SK-N-SH (cell line): ENCODE measurements around the gene STX16. TPM values are rescaled to one million over a fixed set of nuclear protein-coding genes. Genes with fewer than 3 reads are reported as not detected.

Experiments used
- CTCF ChIA-PET: fragments of 300-600, 350-600 bp; formaldehyde crosslinking; extraction: SDS; loops from one replicate; lab custom pipeline; 2021; lab: Yijun Ruan, JAX
- POLR2A ChIA-PET: fragments of 350-600 bp; sonication (Branson Sonifier 250); formaldehyde crosslinking; extraction: SDS; loops from one replicate; lab custom pipeline; 2020; ENCODE audit warnings: antibody characterized with exemption, inconsistent platforms; lab: Yijun Ruan, JAX
- DNase-seq: peaks from one replicate; pipeline ENCODE4 v3.0.0; 2012
- H2AFZ ChIP-seq: fragments of 200-600 bp; sonication (generic); 2 replicates; pipeline ENCODE4 v1.8.1; 2016; ENCODE audit warnings: antibody characterized with exemption, mild to moderate bottlenecking, low read depth
- H3F3A ChIP-seq: fragments of 200-600 bp; sonication (generic); replicated peaks from 2 replicates; pipeline ENCODE3; 2016; ENCODE audit warnings: antibody characterized with exemption, mild to moderate bottlenecking; ENCODE audit not compliant: insufficient read depth
- H3K27ac ChIP-seq, 2 experiments: fragments of 200-500 bp in 1 of 2; fragments of 200-600 bp in 1 of 2; sonication (Bioruptor generic) in 1 of 2; sonication (generic), shearing (Covaris generic) in 1 of 2; 2 replicates each; pipeline versions ENCODE4 v1.5.1 to v1.6.1; 2014 to 2016; ENCODE audit warnings: low read depth in 2 of 2, inconsistent platforms in 1 of 2, low read length in 1 of 2, mild to moderate bottlenecking in 1 of 2, mixed read lengths in 1 of 2
- H3K27me3 ChIP-seq: fragments of 200-600 bp; sonication (generic), shearing (Covaris generic); 2 replicates; pipeline ENCODE4 v1.6.1; 2016; ENCODE audit warnings: mixed run types; ENCODE audit not compliant: insufficient read depth
- H3K36me3 ChIP-seq, 2 experiments: fragments of 200-500 bp in 1 of 2; fragments of 200-600 bp in 1 of 2; sonication (Bioruptor generic) in 1 of 2; sonication (generic) in 1 of 2; replicated peaks in 1 of 2; 2 replicates each; pipeline versions ENCODE3 to v1.5.1; 2014 to 2016; ENCODE audit warnings: low read length in 1 of 2, mild to moderate bottlenecking in 1 of 2; ENCODE audit not compliant: insufficient read depth in 2 of 2, control insufficient read depth in 1 of 2
- H3K4me1 ChIP-seq, 2 experiments: fragments of 200-500 bp in 1 of 2; fragments of 200-600 bp in 1 of 2; sonication (Bioruptor generic) in 1 of 2; sonication (generic), shearing (Covaris generic) in 1 of 2; 2 replicates each; pipeline versions ENCODE4 v1.5.1 to v1.6.1; 2014 to 2016; ENCODE audit warnings: low read depth in 1 of 2, low read length in 1 of 2, mixed run types in 1 of 2; ENCODE audit not compliant: insufficient read depth in 2 of 2, control insufficient read depth in 1 of 2
- H3K4me2 ChIP-seq: fragments of 200-600 bp; sonication (generic), shearing (Covaris generic); 2 replicates; pipeline ENCODE4 v1.6.1; 2017; ENCODE audit warnings: mixed run types
- H3K4me3 ChIP-seq, 2 experiments: fragments of 200-500 bp in 1 of 2; fragments of 200-600 bp in 1 of 2; sonication (Bioruptor generic) in 1 of 2; sonication (generic), shearing (Covaris generic) in 1 of 2; 2 replicates each; pipeline versions ENCODE4 v1.5.1 to v1.8.1; 2014 to 2016; ENCODE audit warnings: low read depth in 2 of 2, inconsistent platforms in 1 of 2, low read length in 1 of 2, mild to moderate bottlenecking in 1 of 2, mixed read lengths in 1 of 2, moderate library complexity in 1 of 2
- H3K79me2 ChIP-seq: fragments of 200-600 bp; sonication (generic); 2 replicates; pipeline ENCODE4 v1.8.1; 2017; ENCODE audit warnings: mild to moderate bottlenecking; ENCODE audit not compliant: insufficient read depth
- H3K9ac ChIP-seq: fragments of 200-600 bp; sonication (generic); 2 replicates; pipeline ENCODE4 v1.6.1; 2017; ENCODE audit warnings: mixed run types
- H3K9me2 ChIP-seq: fragments of 200-600 bp; sonication (generic); 2 replicates; pipeline ENCODE4 v1.6.1; 2017; ENCODE audit warnings: mixed run types
- H3K9me3 ChIP-seq: fragments of 200-600 bp; sonication (generic); 2 replicates; pipeline ENCODE4 v1.6.1; 2017; ENCODE audit warnings: mixed run types, mild to moderate bottlenecking, moderate library complexity
- H4K20me1 ChIP-seq: fragments of 200-600 bp; sonication (generic); 2 replicates; pipeline ENCODE4 v1.6.1; 2017; ENCODE audit warnings: mild to moderate bottlenecking, mixed run types; ENCODE audit not compliant: insufficient read depth
- ELF1 ChIP-seq: IDR thresholded peaks from 2 replicates; pipeline ENCODE4 v1.4.0; 2012
- EP300 ChIP-seq, 2 experiments: IDR thresholded peaks; 2 replicates each; pipeline versions ENCODE4 v1.4.0 to v1.6.1; 2012; ENCODE audit warnings: borderline replicate concordance in 1 of 2, low read depth in 1 of 2, low read length in 1 of 2
- FOXJ3 ChIP-seq: sonication (generic); formaldehyde crosslinking; IDR thresholded peaks from 2 replicates; pipeline ENCODE4 v1.5.1; 2020; ENCODE audit warnings: mild to moderate bottlenecking, missing genetic modification reagents
- FOXM1 ChIP-seq: IDR thresholded peaks from 2 replicates; pipeline ENCODE4 v1.4.0; 2012; ENCODE audit warnings: low read depth, mild to moderate bottlenecking
- GABPA ChIP-seq: IDR thresholded peaks from 2 replicates; pipeline ENCODE4 v1.4.0; 2012; ENCODE audit warnings: low read depth, mild to moderate bottlenecking
- GATA2 ChIP-seq: sonication (generic); formaldehyde crosslinking; IDR thresholded peaks from 2 replicates; pipeline ENCODE4 v1.5.0; 2020; ENCODE audit warnings: mild to moderate bottlenecking, missing genetic modification reagents
- MAX ChIP-seq: IDR thresholded peaks from 2 replicates; pipeline ENCODE4 v1.4.0; 2012; ENCODE audit warnings: low read depth
- MEF2A ChIP-seq: IDR thresholded peaks from 2 replicates; pipeline ENCODE4 v1.4.0; 2012; ENCODE audit warnings: low read depth, borderline replicate concordance
- RAD21 ChIP-seq: IDR thresholded peaks from 2 replicates; pipeline ENCODE4 v1.6.1; 2012; ENCODE audit warnings: mild to moderate bottlenecking, low read length
- RFX5 ChIP-seq: IDR thresholded peaks from 2 replicates; pipeline ENCODE4 v1.6.1; 2012; ENCODE audit warnings: mild to moderate bottlenecking, improper control_type of control experiment, low read length
- RXRA ChIP-seq: IDR thresholded peaks from 2 replicates; pipeline ENCODE4 v1.4.0; 2012; ENCODE audit warnings: low read depth, mild to moderate bottlenecking, borderline replicate concordance
- TEAD4 ChIP-seq: IDR thresholded peaks from 2 replicates; pipeline ENCODE4 v1.4.0; 2012; ENCODE audit warnings: mild to moderate bottlenecking, borderline replicate concordance; ENCODE audit not compliant: insufficient read depth
- WGBS: methylation state at CpG from one replicate; pipeline ENCODE4 v1.1.6; 2017; ENCODE audit warnings: low lambda C conversion rate; 5-methylcytosine and 5-hydroxymethylcytosine counted together
- polyA plus RNA-seq, 3 experiments: library from polyadenylated mRNA; depleted of rRNA; stranded (reverse); fragments of >200 nt; gene quantifications; 2 replicates each; pipeline ENCODE4 v1.2.3, GENCODE V29; 2012
- TF ChIP-seq, protein P1 (sequence below): IDR thresholded peaks from 2 replicates; pipeline ENCODE4 v1.4.0; 2012; ENCODE audit warnings: low read depth, borderline replicate concordance
- TF ChIP-seq, protein P2 (sequence below): IDR thresholded peaks from 2 replicates; pipeline ENCODE4 v1.4.0; 2012; ENCODE audit warnings: low read depth, borderline replicate concordance
- TF ChIP-seq, protein P3 (sequence below): fragments of 150-350 bp; IDR thresholded peaks from 2 replicates; pipeline ENCODE4 v1.6.1; 2016; ENCODE audit warnings: mild to moderate bottlenecking, low read depth, low read length
- TF ChIP-seq, protein P4 (sequence below): fragments of 150-350 bp; IDR thresholded peaks from 2 replicates; pipeline ENCODE4 v1.6.1; 2017; ENCODE audit warnings: antibody characterized with exemption, low read length, low read depth, borderline replicate concordance

Gene STX16
- polyA plus RNA-seq, 1 of the 3 experiments (the other 2 are of a cell fraction): 63.8 TPM

- no peak for TF ChIP-seq RFX5
- no peak for TF ChIP-seq GABPA
- TF ChIP-seq FOXJ3 (CRISPR knock-in tag): no peak
- TF ChIP-seq RAD21: no peak
- TF ChIP-seq MAX: no peak
- TF ChIP-seq TEAD4: no peak
- TF ChIP-seq, protein P1, sequence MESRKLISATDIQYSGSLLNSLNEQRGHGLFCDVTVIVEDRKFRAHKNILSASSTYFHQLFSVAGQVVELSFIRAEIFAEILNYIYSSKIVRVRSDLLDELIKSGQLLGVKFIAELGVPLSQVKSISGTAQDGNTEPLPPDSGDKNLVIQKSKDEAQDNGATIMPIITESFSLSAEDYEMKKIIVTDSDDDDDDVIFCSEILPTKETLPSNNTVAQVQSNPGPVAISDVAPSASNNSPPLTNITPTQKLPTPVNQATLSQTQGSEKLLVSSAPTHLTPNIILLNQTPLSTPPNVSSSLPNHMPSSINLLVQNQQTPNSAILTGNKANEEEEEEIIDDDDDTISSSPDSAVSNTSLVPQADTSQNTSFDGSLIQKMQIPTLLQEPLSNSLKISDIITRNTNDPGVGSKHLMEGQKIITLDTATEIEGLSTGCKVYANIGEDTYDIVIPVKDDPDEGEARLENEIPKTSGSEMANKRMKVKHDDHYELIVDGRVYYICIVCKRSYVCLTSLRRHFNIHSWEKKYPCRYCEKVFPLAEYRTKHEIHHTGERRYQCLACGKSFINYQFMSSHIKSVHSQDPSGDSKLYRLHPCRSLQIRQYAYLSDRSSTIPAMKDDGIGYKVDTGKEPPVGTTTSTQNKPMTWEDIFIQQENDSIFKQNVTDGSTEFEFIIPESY: no peak
- TF ChIP-seq, protein P2, sequence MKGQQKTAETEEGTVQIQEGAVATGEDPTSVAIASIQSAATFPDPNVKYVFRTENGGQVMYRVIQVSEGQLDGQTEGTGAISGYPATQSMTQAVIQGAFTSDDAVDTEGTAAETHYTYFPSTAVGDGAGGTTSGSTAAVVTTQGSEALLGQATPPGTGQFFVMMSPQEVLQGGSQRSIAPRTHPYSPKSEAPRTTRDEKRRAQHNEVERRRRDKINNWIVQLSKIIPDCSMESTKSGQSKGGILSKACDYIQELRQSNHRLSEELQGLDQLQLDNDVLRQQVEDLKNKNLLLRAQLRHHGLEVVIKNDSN: no peak
- 66% methylated on average over 22 of the region's 22 CpGs for WGBS
- Histone ChIP-seq H3K79me2 (no peaks in the 10 kb centered on the region), H3K9me3 (no peaks in the 10 kb centered on the region), H4K20me1 (no peaks in the 10 kb centered on the region), H3K4me1 (no peaks in the 10 kb centered on the region; a peak in 1 of 4 replicates), H3K27ac (no peak overlapping the region), H3K9me2 (no peaks in the 10 kb centered on the region), H2AFZ (no peak overlapping the region), H3F3A (no peaks in the 10 kb centered on the region), H3K4me2 (no peak overlapping the region), H3K27me3 (peaks cover 10% of the 10 kb centered on the region; the same call in 1 of the 2 replicates), H3K36me3 (no peaks in the 10 kb centered on the region), H3K9ac (no peak overlapping the region), H3K4me3 (no peak overlapping the region)
- CTCF ChIA-PET: interaction anchor here (1.0 kb wide), 1 partner anchor 64 kb away, joined by 3 read pairs; no protein-coding TSS in a partner anchor
- POLR2A ChIA-PET: no interaction called here
- DNase-seq: no peak
Measured at GRCh38 chr20:58721951-58722778, 71.1 kb downstream of the STX16 start.

DNA sequence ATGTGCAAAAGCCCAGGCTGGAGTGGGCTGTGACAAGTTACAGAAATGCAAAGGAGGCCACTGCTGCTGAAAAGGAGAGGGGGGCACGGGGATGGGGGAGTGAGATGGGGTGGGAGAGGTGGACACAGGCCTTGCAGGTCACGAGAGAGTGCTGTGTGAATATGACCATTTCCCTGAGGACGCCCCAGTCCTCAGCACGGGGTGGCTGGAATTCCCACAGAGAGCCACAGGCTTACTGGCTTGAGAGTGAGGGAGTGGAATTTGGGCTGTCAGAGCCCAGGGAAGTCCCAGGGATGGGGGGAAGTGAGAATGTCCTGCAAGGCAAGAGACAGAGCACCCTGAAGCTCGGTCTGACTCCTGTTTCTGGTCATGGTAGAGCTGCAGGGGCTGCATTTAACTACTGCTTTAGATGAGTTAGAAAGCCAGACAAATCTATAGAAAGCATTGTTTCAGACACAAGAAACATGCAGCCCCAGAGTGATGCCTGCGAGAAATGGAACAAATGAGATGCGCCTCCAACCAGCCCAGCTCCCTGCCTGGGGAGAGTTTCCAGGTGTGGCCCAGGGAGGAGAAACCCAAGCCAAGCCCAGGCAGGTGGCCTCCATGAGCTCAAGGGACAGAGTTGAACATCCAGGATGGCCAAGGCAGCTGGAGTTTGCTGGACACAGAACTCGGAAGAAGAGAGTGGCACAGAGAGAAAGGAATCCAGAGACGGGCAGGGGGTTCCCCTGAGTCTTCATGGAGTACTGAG lies 72.0 kb downstream of the STX16 start:
- WGBS: 53% methylated on average over 9 of the region's 9 CpGs
- POLR2A ChIA-PET: no interaction called here
- CTCF ChIA-PET: no interaction called here
- TF ChIP-seq, protein P3, sequence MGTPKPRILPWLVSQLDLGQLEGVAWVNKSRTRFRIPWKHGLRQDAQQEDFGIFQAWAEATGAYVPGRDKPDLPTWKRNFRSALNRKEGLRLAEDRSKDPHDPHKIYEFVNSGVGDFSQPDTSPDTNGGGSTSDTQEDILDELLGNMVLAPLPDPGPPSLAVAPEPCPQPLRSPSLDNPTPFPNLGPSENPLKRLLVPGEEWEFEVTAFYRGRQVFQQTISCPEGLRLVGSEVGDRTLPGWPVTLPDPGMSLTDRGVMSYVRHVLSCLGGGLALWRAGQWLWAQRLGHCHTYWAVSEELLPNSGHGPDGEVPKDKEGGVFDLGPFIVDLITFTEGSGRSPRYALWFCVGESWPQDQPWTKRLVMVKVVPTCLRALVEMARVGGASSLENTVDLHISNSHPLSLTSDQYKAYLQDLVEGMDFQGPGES: no peak
- TF ChIP-seq, protein P2: no peak
- TF ChIP-seq GATA2 (no peak), EP300 (IDR thresholded peaks at IDR 0.05; ENCODE audit: borderline replicate concordance in 1 of 2, low read depth in 1 of 2, low read length in 1 of 2) (no peak), MEF2A (no peak), ELF1 (no peak), RXRA (no peak), FOXM1 (no peak)
- TF ChIP-seq, protein P1: no peak
- TF ChIP-seq, protein P4, sequence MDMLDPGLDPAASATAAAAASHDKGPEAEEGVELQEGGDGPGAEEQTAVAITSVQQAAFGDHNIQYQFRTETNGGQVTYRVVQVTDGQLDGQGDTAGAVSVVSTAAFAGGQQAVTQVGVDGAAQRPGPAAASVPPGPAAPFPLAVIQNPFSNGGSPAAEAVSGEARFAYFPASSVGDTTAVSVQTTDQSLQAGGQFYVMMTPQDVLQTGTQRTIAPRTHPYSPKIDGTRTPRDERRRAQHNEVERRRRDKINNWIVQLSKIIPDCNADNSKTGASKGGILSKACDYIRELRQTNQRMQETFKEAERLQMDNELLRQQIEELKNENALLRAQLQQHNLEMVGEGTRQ: no peak

More for the DNA sequence above, 72.0 kb downstream of the STX16 start:
- Histone ChIP-seq H3K36me3 (no peaks in the 10 kb centered on the region), H3F3A (no peaks in the 10 kb centered on the region), H3K9ac (no peak overlapping the region), H3K27me3 (peaks cover 10% of the 10 kb centered on the region; the same call in 1 of the 2 replicates), H3K4me3 (no peak overlapping the region), H2AFZ (no peak overlapping the region), H3K79me2 (no peaks in the 10 kb centered on the region), H3K27ac (no peak overlapping the region), H3K9me2 (no peaks in the 10 kb centered on the region), H4K20me1 (no peaks in the 10 kb centered on the region), H3K9me3 (no peaks in the 10 kb centered on the region), H3K4me2 (no peak overlapping the region), H3K4me1 (no peaks in the 10 kb centered on the region)
- no peak for DNase-seq
